ENCODE data around the gene MYLK4.
A peak's percentile ranks its signal among the peaks of the same experiment; 100 is the strongest.

MYLK4 gene

DNA sequence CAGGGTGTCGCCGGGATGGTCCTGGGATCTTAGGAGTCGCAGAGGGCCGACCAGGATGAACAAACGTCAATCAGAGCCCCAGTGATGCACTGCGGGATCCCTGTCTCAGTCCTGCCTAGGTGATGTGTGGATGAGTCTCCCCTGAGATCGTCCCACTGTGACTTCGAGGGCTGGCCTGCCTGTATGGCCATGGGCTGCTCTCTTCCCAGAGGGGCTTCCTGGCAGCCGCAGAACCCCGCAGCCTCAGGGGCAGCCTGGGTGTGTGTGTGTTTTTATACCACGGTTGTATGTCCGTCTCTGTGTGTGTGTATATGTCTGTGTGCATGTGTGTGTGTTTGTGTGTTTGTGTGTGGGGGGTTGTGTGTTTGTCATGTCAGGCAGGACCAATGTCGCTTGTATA lies 111.6 kb downstream of the MYLK4 start:
- TF ChIP-seq, protein P1, sequence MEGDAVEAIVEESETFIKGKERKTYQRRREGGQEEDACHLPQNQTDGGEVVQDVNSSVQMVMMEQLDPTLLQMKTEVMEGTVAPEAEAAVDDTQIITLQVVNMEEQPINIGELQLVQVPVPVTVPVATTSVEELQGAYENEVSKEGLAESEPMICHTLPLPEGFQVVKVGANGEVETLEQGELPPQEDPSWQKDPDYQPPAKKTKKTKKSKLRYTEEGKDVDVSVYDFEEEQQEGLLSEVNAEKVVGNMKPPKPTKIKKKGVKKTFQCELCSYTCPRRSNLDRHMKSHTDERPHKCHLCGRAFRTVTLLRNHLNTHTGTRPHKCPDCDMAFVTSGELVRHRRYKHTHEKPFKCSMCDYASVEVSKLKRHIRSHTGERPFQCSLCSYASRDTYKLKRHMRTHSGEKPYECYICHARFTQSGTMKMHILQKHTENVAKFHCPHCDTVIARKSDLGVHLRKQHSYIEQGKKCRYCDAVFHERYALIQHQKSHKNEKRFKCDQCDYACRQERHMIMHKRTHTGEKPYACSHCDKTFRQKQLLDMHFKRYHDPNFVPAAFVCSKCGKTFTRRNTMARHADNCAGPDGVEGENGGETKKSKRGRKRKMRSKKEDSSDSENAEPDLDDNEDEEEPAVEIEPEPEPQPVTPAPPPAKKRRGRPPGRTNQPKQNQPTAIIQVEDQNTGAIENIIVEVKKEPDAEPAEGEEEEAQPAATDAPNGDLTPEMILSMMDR (IDR thresholded peaks at IDR 0.05; ENCODE audit: low read depth, low read length), result no peak
- H3K36me3 ChIP-seq, result no peaks in the 10 kb centered on the region
- H3K4me1 ChIP-seq, result no peaks in the 10 kb centered on the region
- no peak for DNase-seq
- H3K9me3 ChIP-seq, result no peaks in the 10 kb centered on the region
- no peak overlapping the region for H3K4me3 ChIP-seq (ENCODE audit: low read depth, low read length)
- peaks cover 11% of the 10 kb centered on the region for H3K27me3 ChIP-seq

DNA sequence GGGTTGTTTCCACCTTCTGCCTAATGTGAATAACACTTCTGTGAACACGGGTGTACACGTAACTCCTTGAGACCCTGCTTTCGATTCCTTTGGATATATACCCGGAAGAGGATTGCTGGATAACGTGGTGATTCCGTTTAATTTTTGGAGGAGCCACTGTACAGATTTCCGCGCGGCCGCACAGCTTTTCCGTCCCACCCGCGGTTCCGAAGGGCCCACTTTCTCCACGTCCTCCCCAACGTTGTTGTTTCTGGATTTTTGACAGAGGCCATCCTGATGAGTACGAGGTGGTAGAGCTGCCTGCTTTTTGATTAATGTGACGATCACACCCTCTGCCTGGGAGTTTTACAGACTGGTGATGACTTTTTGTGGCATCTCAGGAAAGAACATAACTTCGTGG lies 114.0 kb downstream of the MYLK4 start:
- TF ChIP-seq, protein P1 (IDR thresholded peaks at IDR 0.05; ENCODE audit: low read depth, low read length), result no peak
- peaks cover 9% of the 10 kb centered on the region for H3K27me3 ChIP-seq
- H3K36me3 ChIP-seq, result no peaks in the 10 kb centered on the region
- DNase-seq, result no peak
- H3K4me1 ChIP-seq, result no peaks in the 10 kb centered on the region
- no peaks in the 10 kb centered on the region for H3K9me3 ChIP-seq
- no peak overlapping the region for H3K4me3 ChIP-seq (ENCODE audit: low read depth, low read length)

DNA sequence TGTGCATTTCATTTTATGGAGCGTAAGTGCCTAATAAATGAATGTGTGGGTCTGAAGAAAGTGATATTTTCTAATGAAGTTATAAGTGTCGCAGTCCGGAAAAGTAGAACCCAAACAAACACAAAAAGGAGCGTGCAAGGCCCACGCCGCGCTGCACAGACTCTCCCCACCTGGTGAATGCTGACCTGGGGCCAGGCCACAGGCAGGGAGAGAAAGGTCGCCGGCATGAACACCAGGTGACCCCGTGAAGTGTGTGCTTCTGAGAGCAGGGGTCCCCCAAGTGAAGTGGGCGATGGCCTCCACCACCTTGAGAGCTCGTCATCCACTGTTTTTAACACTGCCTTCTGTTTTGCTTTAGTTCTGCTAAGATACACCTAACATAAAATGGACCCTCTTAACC lies 114.8 kb downstream of the MYLK4 start:
- no peak for DNase-seq
- TF ChIP-seq, protein P1 (IDR thresholded peaks at IDR 0.05; ENCODE audit: low read depth, low read length), result no peak
- H3K4me3 ChIP-seq (ENCODE audit: low read depth, low read length), result no peak overlapping the region

DNA sequence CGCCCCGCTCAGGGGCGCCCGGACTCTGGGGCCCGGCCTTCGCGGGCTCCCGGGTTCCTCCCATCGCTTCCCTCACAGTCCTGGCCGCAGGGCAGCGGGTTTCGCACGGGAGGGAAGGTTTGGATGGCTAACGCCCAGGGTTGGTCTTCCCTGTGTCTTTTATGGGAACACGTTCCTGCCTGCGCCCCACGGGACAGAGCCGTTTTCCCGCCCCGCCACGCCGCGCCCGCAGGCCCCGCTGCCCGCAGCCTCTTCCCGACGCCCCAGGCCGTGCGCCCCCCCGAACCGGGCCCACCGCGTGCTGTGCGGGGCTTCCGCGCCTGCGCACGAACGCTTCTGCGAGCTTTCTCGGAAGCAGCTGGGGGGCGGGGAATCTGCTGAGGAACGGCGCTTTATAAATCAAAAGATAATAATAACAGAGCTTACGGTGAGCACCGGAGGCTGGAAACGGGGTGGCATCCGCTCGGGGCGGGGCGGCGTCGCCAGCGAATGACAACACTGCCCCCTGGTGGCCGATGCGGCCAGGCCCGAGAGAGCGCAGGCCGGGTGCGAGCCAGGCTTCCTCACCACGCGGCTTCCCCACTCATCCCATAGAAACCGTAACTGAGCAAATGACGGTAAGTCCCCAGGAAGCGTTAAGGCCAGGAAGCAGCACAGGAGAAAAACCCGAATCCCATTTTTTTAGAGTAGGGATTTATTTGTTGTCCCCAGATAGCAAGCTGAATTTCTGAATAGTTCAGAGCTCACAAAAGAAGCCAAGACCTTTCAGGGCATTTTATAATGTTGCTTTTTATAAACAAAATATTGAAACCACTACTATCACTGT lies 116.4 kb downstream of the MYLK4 start:
- Histone ChIP-seq H3K4me3 (ENCODE audit: low read depth, low read length) (peak overlapping the region; percentile 32), H3K4me1 (no peaks in the 10 kb centered on the region), H3K9me3 (no peaks in the 10 kb centered on the region), H3K27me3 (no peaks in the 10 kb centered on the region; the same call in 1 of the 2 replicates), H3K36me3 (no peaks in the 10 kb centered on the region)
- peak; percentile 86 for DNase-seq
- TF ChIP-seq, protein P1 (IDR thresholded peaks at IDR 0.05; ENCODE audit: low read depth, low read length), result peak; percentile 90

More for the DNA sequence above, 114.8 kb downstream of the MYLK4 start:
- H3K4me1 ChIP-seq, result no peaks in the 10 kb centered on the region
- H3K36me3 ChIP-seq, result no peaks in the 10 kb centered on the region
- no peaks in the 10 kb centered on the region for H3K9me3 ChIP-seq
- H3K27me3 ChIP-seq, result peaks cover 9% of the 10 kb centered on the region

DNA sequence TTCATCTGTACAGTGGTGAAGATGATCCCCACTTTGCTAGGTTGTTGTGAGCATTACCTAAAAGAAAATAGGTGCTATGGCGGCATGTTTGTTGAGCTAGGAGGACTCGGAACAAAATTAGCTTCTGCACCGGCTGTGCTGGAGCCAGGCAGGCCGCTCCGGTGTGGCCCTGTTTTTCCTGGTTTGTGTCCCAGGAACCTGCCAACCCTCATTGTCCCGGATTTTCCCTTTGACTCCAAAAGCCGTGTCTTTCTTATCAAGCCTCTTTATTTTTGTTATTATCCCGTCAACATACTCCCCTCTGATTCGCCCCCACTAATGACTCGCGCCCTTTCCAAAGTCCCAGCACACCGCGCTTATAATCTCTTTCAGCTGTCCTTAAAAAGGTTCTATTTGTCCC lies 117.0 kb downstream of the MYLK4 start:
- H3K9me3 ChIP-seq, result no peaks in the 10 kb centered on the region
- no peaks in the 10 kb centered on the region for H3K4me1 ChIP-seq
- TF ChIP-seq, protein P1 (IDR thresholded peaks at IDR 0.05; ENCODE audit: low read depth, low read length), result no peak
- H3K4me3 ChIP-seq (ENCODE audit: low read depth, low read length), result peak overlapping the region; percentile 32; the same call in 1 of the 2 replicates
- no peak for DNase-seq
- H3K27me3 ChIP-seq, result no peaks in the 10 kb centered on the region
- H3K36me3 ChIP-seq, result no peaks in the 10 kb centered on the region

DNA sequence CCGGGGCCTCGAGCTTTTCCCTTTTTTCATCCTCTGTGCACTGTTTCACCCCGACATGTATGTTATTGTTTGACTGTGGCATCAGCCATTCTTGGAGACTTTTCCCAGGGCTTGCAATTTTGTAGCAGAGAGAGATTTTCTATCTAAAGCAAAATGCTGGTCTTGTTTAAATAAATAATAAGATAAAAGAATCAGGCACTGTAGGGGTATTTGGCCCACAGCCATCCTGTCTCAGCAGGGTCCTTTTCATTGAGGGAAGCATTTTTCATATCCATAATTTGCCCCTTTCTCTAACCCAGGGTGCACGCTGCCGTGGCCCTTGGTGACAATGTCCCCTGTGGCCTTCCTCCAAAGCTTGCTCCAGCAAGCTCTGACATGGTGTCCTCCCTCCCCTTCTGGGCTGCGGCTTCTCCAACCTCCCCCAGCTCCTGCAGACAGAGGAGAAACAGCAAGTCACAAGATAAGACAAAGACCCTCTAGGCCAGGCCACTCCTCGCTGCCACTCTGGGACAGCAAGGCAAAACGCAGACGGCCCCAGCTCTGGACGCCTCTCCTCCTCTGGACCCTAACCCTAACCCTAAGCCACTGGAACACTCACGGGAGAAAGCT lies 117.6 kb downstream of the MYLK4 start:
- no peaks in the 10 kb centered on the region for H3K27me3 ChIP-seq
- TF ChIP-seq, protein P1 (IDR thresholded peaks at IDR 0.05; ENCODE audit: low read depth, low read length), result no peak
- no peaks in the 10 kb centered on the region for H3K9me3 ChIP-seq
- H3K36me3 ChIP-seq, result no peaks in the 10 kb centered on the region
- no peaks in the 10 kb centered on the region for H3K4me1 ChIP-seq
- no peak overlapping the region for H3K4me3 ChIP-seq (ENCODE audit: low read depth, low read length)
- no peak for DNase-seq

All from BE2C (cell line).